GF-D8 (cell line): ENCODE data around the gene SLC8A1.

Source experiments
- DNase-seq: peaks from one replicate; lab custom pipeline; 2025; lab: John Stamatoyannopoulos, UW

The SLC8A1 gene

DNA sequence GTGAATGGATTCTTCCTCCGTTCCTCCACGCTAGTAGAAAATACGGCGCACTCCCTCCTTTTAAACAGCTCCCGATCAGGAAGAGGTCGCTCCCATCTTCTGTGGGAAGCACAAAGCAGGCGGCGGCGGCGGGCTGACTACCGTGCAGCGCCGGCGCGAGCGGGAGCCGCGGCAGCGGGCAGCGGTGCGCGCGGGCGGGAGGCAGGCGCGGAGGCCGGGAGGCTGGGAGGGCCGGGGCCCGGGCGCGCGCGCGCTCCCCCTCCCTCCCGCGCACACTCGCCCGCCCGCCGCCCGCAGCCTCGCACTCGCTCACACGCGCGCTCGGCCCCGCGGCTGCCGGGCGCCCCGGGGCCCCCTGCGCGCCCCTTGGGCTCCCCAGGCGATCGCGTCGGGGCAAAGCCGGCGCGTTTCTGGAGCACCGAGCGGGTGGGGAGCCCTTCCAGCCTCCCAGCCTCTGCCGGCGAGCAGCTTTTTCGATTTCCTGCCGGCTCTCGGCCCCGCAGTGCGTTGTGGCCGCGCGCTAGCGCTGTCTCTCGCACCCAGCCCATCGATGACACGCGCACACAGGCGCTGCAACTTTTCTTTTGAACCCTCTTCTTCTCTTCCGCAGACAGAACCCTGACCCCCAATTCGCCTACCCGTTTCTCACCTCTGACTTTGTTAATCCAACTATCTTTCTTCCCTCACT lies at the start of gene SLC8A1:
SLC8A1 (minus strand) TSS at position 173 of the 688 bp plus-strand sequence.
- DNase-seq = no peak

DNA sequence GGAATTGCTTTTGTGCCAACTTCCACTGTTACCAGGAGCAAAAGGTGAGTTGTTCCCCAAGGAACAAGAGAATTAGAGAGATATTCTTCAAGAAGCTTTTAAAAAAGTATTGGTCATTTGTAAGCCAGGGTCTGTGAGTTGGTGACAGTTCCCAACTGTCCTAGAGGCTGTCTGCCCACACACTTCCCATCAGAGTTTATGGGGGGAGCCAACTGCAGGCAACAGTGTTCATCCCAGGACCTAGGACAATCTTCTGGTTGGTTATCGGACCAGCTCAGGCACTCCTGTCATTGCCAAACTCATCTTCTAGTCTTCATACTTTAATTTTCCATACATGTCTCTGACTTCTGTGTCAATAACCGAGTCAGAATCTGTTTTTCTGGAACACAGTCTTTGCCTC lies 47.5 kb upstream of the SLC8A1 start:
- no peak for DNase-seq

DNA sequence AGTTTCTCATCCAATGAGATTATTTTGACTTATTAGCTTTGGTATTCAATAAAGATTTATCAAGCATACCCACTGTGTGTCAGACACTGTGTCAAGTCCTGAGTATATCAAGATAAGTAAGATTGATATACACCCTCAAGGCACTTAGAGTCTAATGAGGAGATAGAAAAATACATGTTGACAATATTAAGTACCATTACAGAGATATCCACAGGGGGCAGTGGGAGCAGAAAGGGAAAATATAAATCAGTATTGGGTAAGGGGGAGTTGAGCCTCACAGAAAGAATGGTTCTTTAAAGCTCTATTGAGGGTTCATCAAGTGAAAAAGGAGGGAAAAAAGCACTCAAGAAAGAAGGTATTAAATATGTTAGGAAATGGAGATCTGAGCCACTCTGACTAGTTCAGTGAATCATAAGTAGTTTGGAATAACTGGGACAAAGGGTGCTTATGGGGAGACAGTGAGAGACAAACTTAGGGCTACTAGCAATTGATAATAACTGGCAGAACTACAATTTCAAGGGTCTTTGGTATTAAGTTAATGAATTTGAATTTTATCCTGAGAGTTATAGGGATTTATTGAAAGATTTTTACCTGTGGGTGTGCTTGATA lies 45.5 kb upstream of the SLC8A1 start:
- DNase-seq = no peak

DNA sequence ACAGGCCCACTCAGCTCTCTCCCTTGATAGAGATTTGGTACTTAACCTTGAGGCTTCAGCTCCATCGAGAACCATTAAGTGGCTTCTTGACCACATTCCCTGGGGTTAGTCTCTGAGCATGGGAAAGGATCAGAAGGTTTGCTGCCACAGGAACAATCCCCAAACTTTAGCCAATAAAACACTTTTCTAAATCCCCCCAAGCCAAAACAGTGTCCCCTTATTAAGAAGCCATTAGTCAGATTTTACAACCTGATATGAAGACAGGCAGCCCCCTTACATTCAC lies 37.7 kb upstream of the SLC8A1 start:
- DNase-seq = no peak

DNA sequence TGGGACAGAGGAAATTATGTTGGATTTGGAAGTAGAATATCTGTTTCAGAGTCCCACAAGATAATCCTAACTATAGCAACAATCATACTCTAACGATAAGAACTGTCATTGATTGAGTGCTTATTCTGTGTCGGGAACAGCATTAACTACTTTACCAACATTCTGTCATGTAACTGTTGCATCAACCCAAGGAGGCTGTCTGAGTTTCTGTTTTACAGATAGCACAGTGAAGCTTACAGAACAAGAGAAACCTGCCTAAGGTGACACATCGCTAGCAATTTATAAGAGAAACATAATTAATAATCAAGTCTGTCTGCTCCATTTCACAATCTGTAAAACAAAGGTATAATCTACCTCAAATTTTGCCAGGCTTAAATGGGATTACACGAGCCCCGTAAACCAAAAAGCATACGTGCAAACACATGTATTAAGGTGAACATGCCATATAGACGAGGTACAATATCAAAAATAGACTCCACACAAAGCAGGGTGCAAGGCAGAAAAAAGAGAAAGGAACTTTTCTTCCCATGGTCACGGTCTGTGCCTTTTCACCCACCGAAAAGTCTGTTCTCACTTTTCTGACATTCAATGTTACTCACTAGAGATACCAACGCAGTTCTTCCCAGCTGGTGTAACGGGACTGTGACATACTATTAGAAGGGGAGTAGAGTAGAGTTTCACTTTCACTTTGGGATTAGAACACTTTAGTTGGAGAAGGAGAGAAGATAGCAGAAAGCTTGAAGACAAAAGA lies 37.2 kb upstream of the SLC8A1 start:
- no peak for DNase-seq

DNA sequence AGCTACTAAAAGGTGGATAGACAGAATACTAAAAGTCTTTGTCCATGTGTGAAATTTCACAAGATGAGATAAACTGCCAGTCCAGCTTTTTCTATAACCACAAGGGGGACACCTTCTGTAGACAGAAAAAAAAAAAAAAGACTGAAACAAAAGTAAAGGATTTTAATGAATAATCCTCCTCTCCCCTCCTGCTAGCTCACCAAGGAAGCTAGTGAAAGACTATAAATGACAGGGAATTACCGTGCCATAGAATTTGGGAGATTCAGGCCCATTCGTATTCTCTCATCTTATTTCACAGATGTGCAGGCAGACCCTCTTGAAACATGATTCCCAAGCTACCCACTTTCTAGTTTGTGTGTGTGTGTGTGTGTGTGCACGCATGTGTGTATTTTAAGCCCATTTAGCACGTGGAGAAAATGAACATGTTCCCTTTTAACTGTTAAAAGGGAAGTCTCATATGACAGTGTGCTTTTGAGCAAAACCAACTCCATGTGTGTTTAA lies 36.3 kb upstream of the SLC8A1 start:
- no peak for DNase-seq

DNA sequence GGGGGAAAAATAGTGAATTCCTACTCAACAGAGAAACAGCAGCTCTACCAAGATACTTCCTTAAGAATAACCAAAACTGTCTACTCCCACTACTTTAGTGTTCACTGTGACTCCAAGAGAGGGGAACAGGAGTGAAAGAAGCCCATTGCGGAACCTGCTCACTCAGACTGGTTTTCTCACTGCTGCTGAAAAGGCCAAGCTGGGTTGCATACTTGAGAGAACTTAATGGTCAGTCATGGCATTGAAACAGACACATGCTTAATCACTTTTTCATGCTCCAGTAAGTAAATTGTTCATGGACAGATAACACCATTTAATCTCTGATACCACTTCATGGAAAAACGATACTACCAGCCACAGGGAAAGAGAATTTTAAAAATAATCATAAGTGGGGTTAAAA lies 35.7 kb upstream of the SLC8A1 start:
- no peak for DNase-seq

DNA sequence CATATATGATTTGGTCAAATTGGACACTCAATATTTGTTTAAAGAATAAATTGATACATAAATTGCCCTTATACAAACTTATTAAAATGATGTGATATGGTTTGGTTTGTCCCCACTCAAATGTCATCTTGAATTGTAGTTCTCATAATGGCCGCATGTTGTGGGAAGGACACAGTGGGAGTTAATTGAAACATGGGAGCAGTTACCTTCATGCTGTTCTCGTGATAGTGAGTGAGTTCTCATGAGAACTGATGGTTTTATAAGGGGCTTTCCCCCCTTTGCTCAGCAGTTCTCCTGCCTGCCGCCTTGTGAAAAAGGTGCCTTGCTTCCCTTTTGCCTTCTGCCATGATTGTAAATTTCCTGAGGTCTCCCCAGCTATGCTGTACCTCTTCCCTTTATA lies 34.0 kb upstream of the SLC8A1 start:
- no peak for DNase-seq

DNA sequence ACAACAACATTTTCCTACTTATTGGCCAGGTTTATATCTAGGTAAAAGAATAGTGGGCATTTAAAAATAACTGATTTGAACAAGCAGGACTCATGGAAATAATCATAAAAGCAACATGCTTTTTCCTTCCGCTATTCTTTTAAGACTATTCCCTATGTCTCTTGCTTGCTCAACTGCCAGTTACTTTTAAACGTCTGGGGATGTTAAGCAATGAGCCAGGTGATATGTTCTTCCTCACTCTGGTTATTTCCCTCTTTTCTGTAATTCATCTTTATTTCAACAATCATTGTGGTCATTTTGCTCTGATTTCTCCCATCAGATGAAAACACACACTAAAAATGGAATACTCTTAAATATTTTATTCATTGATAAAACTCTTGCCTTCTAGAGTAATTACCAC lies 33.4 kb upstream of the SLC8A1 start:
- DNase-seq = no peak

DNA sequence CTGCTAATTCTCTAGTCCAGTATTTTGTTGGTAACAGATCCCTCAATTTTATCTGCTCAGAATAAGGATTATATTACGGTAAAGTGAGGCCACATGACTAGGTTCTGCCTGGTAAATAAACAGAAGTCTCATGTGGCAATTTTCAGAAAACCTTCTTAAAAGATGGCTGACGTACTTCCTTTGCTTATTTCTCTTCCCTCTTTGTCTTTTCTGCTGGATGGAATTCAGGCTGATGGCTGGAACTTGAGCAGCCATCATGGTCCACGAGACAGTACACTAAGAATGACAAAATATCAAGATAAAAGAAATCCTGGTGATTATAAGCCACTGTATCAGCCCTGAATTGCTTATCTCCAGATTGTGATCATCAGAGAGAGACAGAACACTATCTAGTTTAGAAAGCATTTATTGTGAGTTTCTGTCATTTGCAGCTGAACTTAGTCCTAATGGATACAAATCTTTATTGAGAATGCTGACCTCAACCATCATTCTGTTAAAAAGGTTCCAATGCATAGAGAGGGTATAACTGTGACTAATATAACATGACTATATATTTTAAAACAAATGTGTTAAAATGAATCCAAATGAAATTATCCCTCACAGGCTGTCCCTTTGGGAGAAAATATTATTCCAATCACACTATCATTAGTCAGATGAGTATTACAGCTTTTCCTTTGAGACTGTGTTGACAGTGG lies 31.8 kb upstream of the SLC8A1 start:
- no peak for DNase-seq

DNA sequence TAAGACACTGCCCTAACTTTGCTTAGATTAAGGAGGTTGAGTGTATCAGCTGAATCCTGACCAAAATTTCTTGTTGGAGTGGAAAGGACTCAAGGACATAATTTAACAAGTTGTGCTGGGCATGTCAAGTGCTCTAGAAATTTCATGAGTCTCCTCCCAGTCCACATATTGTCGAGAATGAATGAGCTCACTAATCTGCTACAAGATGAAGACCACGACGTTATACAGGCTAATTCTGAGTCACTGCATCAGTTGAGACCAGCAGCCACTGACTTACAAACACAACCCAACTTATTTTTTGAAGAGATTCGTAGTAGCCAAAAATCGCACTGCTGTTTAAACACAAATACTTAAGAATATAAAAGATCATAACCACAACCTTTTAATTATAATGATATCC lies 28.7 kb upstream of the SLC8A1 start:
- DNase-seq = no peak

DNA sequence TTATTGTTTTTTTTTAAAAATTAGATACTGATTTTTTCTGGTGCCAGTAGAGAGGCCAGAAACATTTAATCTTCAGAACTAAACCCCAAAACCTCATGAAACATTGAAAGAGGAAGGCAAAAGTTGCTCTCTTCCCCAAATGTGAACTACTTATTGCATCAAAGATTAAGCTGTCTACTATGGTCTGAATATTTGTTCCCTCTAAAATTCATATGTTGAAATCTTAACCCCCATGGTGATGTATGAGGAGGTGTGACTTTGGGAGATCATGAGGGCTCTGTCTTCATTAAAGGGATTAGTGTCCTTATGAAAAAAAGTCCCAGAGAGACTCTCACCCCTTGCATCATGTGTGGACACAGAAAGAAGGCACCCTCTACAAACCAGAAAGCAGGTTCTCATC lies 28.2 kb upstream of the SLC8A1 start:
- no peak for DNase-seq

DNA sequence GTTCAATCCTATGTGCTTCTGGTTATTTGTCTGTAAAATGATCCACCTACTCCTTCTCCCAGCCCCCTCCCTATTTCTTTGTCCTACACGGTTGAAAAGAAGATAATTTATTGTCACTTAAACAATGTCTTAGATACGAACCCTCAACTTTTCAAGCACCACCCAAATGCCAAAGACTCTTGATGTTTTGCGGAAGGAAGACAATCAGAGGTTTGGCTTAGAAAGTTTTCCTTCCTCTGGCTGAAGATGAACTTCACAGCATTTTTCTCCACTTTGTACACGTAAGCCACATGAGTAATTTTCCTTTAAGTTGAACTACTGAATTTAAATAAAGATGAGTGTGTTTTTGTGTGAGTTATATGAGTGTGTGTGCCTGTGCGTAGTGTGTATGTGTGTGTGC lies 25.5 kb upstream of the SLC8A1 start:
- no peak for DNase-seq

DNA sequence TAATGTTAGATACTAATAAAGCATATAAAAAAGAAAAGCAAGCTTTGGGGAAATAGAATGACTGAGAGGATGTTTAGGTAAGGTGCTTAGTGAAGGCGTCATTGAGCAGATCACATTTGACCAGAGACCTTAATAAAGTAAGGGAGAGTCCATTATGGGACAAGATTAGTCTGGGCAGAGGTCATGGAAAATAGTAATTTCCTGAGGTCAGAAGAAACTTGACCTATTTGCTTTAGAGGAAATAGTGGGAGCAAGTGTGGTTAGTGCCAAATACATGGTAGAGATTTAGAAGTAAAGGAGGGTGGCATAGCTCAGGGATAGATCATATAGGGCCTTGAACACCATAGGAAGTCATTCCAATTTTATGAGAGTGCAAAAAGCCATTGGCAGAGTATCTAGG lies 24.5 kb upstream of the SLC8A1 start:
- DNase-seq = no peak

DNA sequence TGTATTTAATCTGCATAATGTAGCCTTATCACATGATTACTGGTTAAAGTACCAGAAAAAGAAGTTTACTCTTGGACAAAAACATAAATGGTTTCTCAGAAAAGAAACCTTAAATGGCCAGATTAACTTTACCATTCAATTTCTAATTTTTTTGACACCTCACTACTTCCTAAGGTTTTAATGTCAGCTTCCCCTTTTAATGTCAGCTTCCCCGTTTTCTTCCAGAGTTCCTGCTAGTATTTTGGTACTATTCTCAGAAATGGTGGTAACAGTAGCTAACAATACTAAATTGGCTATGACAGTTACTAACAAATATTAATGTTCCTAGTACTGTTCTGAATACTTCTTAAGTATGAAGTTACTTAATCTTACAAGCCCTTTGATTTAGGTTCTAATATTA lies 22.4 kb upstream of the SLC8A1 start:
- DNase-seq = no peak

DNA sequence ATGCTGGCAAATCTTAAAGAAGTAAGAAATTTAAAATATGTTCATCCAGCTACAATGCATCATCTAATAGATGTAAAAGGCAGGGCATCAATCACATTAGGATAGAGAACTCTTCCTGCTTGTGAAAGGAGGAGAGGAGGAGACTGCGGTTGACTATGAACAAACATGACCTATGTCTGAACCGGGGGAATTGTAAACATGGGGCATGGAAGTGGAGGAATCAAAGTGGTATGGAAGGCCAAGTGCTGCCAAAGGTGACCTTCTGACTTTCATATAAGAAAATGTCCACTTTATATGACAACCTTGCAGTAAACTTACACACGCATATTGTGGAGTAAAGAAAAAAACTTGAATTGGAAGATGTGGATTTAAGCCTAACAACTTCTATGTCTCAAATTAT lies 20.0 kb upstream of the SLC8A1 start:
- DNase-seq = no peak

DNA sequence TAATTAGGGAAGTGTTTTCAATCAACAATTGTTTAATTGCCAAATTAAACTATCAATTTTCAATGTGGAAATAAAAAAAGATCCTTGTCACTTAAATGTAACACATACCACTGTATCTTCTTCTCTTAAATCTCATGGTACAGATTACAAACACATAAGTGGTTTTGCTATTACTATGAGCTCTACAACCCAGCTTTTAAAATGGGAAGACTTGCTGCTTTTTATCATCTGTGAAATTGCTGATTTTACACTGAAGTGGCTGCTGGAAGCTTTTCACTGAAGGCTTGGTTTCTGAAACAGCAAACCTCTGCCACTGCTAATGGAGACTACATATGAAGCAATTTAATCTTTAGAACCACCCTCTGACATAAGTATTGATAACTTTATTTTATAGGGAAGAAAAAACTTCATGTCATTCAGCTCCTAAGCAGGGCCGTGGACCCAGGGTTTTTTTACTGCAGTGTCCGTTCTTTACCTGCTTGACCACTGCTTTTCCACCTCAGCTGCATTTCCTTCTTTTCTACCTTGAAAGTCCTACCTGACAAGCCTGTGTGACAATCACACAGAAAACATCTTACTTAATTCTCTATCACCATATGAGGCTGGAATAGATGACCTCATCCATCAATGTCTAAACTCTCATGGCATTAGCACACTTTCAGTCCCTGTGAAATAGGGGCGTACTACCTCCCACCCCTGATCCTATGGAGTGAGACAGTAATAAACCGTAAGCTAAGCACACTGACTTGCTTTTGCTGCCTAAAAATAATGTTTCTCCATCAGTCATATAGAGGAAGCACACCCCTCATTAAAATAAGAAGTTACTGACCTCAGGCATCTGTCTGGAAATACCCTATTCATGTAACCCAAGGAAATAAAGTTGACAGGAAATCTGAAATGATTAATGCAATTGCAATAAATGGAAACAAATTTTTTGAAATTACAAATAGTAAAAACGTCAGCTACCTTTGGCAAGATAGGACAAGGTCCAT lies 19.2 kb upstream of the SLC8A1 start:
- DNase-seq = no peak

DNA sequence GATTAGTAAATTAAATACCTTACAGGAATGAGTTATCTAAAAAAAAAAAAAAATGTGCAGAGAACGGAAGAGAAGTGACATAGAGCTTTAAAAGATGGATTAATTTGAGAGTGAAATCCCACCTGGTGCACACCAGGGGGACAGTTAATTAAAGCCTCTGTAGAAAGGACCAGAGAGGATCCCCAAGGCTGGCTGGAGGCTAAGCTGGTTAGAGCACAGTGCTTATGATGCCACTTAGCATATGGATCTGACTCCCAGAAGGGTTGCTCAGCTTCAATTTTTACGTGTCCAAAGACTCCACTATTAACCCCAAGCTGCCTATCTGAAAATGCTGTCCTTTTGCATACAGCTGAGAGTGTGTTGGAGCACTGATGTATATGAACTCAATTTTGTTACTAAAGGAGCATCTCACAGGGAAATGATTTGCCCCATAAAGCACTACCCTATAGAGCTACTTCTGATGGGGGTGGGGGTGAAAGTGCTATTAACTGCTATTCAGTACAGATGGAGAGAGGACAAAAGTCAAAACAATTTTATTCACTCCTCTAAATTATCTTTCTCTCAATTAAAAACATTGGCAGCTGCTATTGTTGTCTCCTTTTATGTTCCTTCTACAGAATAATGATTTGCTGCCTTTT lies 15.2 kb upstream of the SLC8A1 start:
- no peak for DNase-seq

DNA sequence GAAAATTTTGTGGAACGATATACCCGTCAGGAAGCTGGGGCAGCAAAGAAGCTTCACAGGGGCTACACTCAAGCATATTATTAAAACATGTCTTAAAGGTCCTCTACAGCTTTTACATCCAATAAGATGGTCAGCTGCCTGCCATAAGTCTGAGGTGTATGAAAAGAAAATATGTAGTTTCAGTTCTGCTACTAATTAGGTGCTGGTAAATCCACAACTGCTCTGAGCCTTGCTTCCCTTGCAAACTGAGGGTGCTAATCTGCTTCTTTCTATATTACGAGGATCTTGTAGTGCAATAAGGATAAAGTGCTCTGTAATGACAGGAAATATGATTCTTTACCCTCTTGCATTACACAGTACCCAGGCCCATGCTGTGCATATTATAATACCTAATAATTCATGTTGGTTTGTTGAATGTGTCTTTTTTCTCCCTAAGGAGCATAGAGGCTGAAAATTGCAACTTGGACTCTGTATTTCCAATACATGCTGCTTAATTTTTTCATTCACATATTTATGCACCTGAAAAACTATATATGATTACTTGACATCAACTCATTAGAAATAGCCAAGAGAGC lies 14.5 kb upstream of the SLC8A1 start:
- DNase-seq = no peak

DNA sequence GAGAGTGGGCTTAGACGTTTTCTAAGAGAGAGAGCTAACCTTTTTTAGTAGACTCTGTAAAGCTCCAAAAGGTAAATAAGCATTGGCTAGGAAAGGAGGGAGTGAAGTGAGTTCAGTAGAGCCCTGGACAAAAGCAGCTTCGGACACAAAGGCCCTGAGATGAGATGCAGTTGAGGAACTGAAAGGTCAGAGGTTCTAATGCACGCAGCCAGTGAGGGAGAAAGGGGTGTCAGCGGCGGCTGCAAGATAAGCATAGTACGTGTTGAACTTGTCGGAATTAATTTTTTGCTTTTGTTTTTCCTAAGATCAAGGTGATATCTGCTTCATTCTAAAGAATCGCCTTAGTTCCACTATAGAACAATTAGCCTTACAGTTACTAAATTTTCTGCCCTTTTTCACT lies 11.2 kb upstream of the SLC8A1 start:
- no peak for DNase-seq

DNA sequence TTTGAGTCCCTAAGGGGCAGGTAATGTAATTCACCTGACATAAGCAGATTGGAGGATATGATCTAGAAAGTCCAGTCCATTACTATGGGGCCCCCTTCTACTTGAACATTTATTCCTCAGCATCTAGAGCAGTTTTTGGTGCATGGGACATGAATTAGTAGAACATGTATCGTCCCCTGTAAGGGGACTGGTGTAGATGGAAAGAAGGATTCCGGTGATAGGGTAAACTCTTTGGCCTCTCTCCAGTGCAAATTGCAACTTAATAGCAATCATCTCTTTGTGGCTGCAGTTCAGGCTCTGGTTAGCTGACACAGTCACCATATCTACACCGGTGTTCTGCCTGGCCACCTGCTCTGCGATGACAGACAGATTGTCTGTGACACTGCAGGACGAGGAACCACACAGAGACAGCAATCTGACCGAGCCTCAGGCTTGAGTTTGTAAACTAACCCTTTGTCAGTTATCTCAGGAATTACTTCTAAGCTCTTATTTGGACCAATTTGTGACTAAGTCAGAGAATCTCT lies 6.4 kb upstream of the SLC8A1 start:
- DNase-seq = no peak
